GM12878 (cell line): ENCODE data around the gene HDAC9. TPM values are rescaled to one million over a fixed set of nuclear protein-coding genes. Genes with fewer than 3 reads are reported as not detected.

Source experiments
- ATAC-seq: fragments of 200-7000 bp; cut with Tn5 transposase; 3 replicates; pipeline ENCODE4 v1.9.1; 2020; ENCODE audit warnings: mild to moderate bottlenecking, moderate library complexity
- BruUV-seq: library from RNA; stranded (reverse); fragments of 400-500 nt; replicated peaks from 2 replicates; lab custom pipeline; 2021; lab: Mats Ljungman, UMichigan
- CTCF ChIA-PET: fragments of 300-600 bp; sonication (Branson Sonifier 250); formaldehyde crosslinking; extraction: SDS; loops from one replicate; lab custom pipeline; 2021; ENCODE audit warnings: inconsistent platforms; lab: Yijun Ruan, JAX
- POLR2A ChIA-PET: fragments of 350-600 bp; formaldehyde crosslinking; extraction: SDS; loops from one replicate; lab custom pipeline; 2021; ENCODE audit warnings: inconsistent platforms; lab: Charles Lee
- RAD21 ChIA-PET: fragments of 300-600 bp; sonication (Branson Sonifier 250); formaldehyde crosslinking; loops from one replicate; lab custom pipeline; 2023; ENCODE audit warnings: antibody characterized with exemption; ENCODE audit not compliant: unreplicated experiment; lab: Charles Lee
- SMC1A ChIA-PET: fragments of 300-600 bp; sonication (Branson Sonifier 250); formaldehyde crosslinking; loops from one replicate; lab custom pipeline; 2023; ENCODE audit not compliant: unreplicated experiment, uncharacterized antibody; lab: Charles Lee
- DNase-seq: peaks from one replicate; pipeline ENCODE4 v3.0.0-alpha.2; 2011; ENCODE audit warnings: low read depth, low spot score
- FAIRE-seq: peaks from 3 replicates; lab custom pipeline; 2011; peaks lifted over from hg19 to GRCh38; lab: Jason Lieb, UNC
- H2AFZ ChIP-seq: 2 replicates; pipeline ENCODE4 v1.6.0; 2011; ENCODE audit warnings: low read depth, low read length, control low read depth; ENCODE audit not compliant: control insufficient read depth
- H3K27ac ChIP-seq: 2 replicates; pipeline ENCODE4 v1.5.1; 2011; ENCODE audit warnings: control low read depth; ENCODE audit not compliant: control insufficient read depth, insufficient read depth
- H3K27me3 ChIP-seq, 2 experiments: replicated peaks in 1 of 2; 2 replicates each; pipeline versions ENCODE4 v1.6.0 to v1.6.1; 2011; ENCODE audit warnings: low read length in 1 of 2; ENCODE audit not compliant: control insufficient read depth in 2 of 2, insufficient read depth in 2 of 2
- H3K36me3 ChIP-seq, 2 experiments: 2 replicates each; pipeline ENCODE4 v1.5.1; 2011; ENCODE audit warnings: low read length in 1 of 2; ENCODE audit not compliant: control insufficient read depth in 2 of 2, insufficient read depth in 2 of 2
- H3K4me1 ChIP-seq: 2 replicates; pipeline ENCODE4 v1.6.1; 2011; ENCODE audit warnings: mild to moderate bottlenecking, low read length, moderate library complexity, mixed read lengths; ENCODE audit not compliant: control insufficient read depth, insufficient read depth
- H3K4me2 ChIP-seq: 2 replicates; pipeline ENCODE4 v1.6.0; 2011; ENCODE audit warnings: control low read depth; ENCODE audit not compliant: control insufficient read depth, insufficient read depth
- H3K4me3 ChIP-seq: fragments of 200-600 bp; sonication (generic); 2 replicates; pipeline ENCODE4 v1.5.1; 2016
- H3K79me2 ChIP-seq: 2 replicates; pipeline ENCODE4 v1.6.0; 2011; ENCODE audit warnings: low read length; ENCODE audit not compliant: control insufficient read depth, insufficient read depth
- H3K9ac ChIP-seq: 2 replicates; pipeline ENCODE4 v1.8.0; 2011; ENCODE audit warnings: low read length, control low read depth, mixed read lengths; ENCODE audit not compliant: control insufficient read depth, insufficient read depth
- H3K9me3 ChIP-seq: replicated peaks from 3 replicates; pipeline ENCODE4 v1.5.1; 2011; ENCODE audit warnings: mild to moderate bottlenecking, low read length; ENCODE audit not compliant: control insufficient read depth, insufficient read depth
- H4K20me1 ChIP-seq: 2 replicates; pipeline ENCODE4 v1.6.0; 2011; ENCODE audit not compliant: control insufficient read depth, insufficient read depth
- ATF3 ChIP-seq: IDR thresholded peaks from 2 replicates; pipeline ENCODE4 v1.6.1; 2011; ENCODE audit warnings: low read depth, mild to moderate bottlenecking, low read length, moderate library complexity, borderline replicate concordance; ENCODE audit errors: extremely low read depth
- CTCF ChIP-seq, 3 experiments: IDR thresholded peaks in 2 of 3; conservative IDR thresholded peaks in 1 of 3; 2 replicates each; pipeline ENCODE4 v1.5.1; 2011; ENCODE audit warnings: low read depth in 3 of 3, low read length in 3 of 3, mild to moderate bottlenecking in 3 of 3, control low read depth in 2 of 3, moderate library complexity in 2 of 3, inconsistent platforms in 1 of 3, mixed read lengths in 1 of 3; ENCODE audit not compliant: control insufficient read depth in 2 of 3, insufficient read depth in 1 of 3; ENCODE audit errors: extremely low read depth in 1 of 3
- ELK1 ChIP-seq: IDR thresholded peaks from 2 replicates; pipeline ENCODE4 v1.6.1; 2012; ENCODE audit warnings: low read depth, low read length, improper control_type of control experiment
- FOS ChIP-seq: IDR thresholded peaks from 3 replicates; pipeline ENCODE4 v1.6.1; 2011; ENCODE audit warnings: borderline replicate concordance; ENCODE audit not compliant: insufficient read length; ENCODE audit errors: extremely low read depth
- FOXM1 ChIP-seq: IDR thresholded peaks from 2 replicates; pipeline ENCODE4 v1.6.1; 2012; ENCODE audit warnings: low read depth, mild to moderate bottlenecking, inconsistent platforms, low read length, moderate library complexity
- HSF1 ChIP-seq: fragments of 150-350 bp; IDR thresholded peaks from 2 replicates; pipeline ENCODE4 v1.6.1; 2014; ENCODE audit warnings: mild to moderate bottlenecking, low read depth, low read length
- MTA3 ChIP-seq: IDR thresholded peaks from 2 replicates; pipeline ENCODE4 v1.6.1; 2012; ENCODE audit warnings: low read length, inconsistent platforms, borderline replicate concordance
- NKRF ChIP-seq: fragments of 450-650 bp; conservative IDR thresholded peaks from 2 replicates; pipeline ENCODE4 v1.6.1; 2017; ENCODE audit warnings: mild to moderate bottlenecking, moderate library complexity
- SIX5 ChIP-seq: IDR thresholded peaks from 2 replicates; pipeline ENCODE4 v1.6.1; 2011; ENCODE audit warnings: mild to moderate bottlenecking, low read depth, low read length, moderate library complexity; ENCODE audit not compliant: severe bottlenecking
- SMAD1 ChIP-seq: fragments of 450-650 bp; IDR thresholded peaks from 2 replicates; pipeline ENCODE4 v1.6.1; 2018; ENCODE audit warnings: mild to moderate bottlenecking, low read depth; ENCODE audit not compliant: partially characterized antibody
- ZNF24 ChIP-seq: fragments of 450-650 bp; IDR thresholded peaks from 2 replicates; pipeline ENCODE4 v1.6.1; 2017; ENCODE audit warnings: antibody characterized with exemption, mild to moderate bottlenecking
- WGBS: methylation state at CpG from one replicate; pipeline ENCODE4 v1.1.6; 2016; ENCODE audit warnings: low lambda C conversion rate; ENCODE audit not compliant: insufficient replicate concordance, insufficient coverage; ENCODE audit errors: missing lambda C conversion rate; 5-methylcytosine and 5-hydroxymethylcytosine counted together
- in situ Hi-C: fragments of 300-500 bp; cut with MboI; formaldehyde crosslinking; loops from 9 replicates; pipeline ENCODE4 v1.14.3; 2018; ENCODE audit warnings: mixed read lengths
- intact Hi-C: fragments of 100-400 bp; cut with micrococcal nuclease; formaldehyde crosslinking; loops from one replicate; pipeline ENCODE4 v1.14.2; 2022; ENCODE audit not compliant: unreplicated experiment
- polyA plus RNA-seq, 11 experiments: library from polyadenylated mRNA; depleted of rRNA in 4 of 11; unstranded in 6 of 11; stranded (reverse) in 5 of 11; fragments of >200 nt; fragmentation: Nextera tagmentation in 4 of 11; fragmentation: Illumina TruSeq in 1 of 11; extraction: Ambion mirVana in 4 of 11; extraction: Trizol in 1 of 11; gene quantifications; 1 replicate in 1 of 11; 2 replicates in 10 of 11; pipeline versions ENCODE4 v1.2.1 to v1.2.3, GENCODE V29; 2011 to 2016; ENCODE audit warnings: inconsistent platforms in 2 of 11, missing spikeins in 2 of 11, low read depth in 1 of 11
- total RNA-seq, 4 experiments: library from RNA; depleted of rRNA in 3 of 4; stranded (reverse); fragments of >200 nt in 3 of 4; fragmentation: Illumina TruSeq in 1 of 4; extraction: Trizol in 1 of 4; gene quantifications; 2 replicates each; pipeline versions ENCODE4 v1.2.1 to v1.2.3, GENCODE V29; 2013 to 2021

Gene HDAC9
- total and polyA plus RNA-seq, 10 of the 15 experiments (the other 5 are each of a cell fraction or from before 2014, with no cell fraction given): 0.73 to 12.8 (median 0.92) TPM

GRCh38 chr7:19020062-19020461 is 524.5 kb downstream of the HDAC9 start:
- Histone ChIP-seq H3K27me3 (no peaks in the 10 kb centered on the region), H4K20me1 (no peaks in the 10 kb centered on the region), H3K27ac (no peak overlapping the region)
- TF ChIP-seq MTA3: no peak
- no peak for TF ChIP-seq ATF3
- no peak for TF ChIP-seq SMAD1
- TF ChIP-seq CTCF (IDR thresholded peaks at IDR 0.05 in 2 of 3, conservative IDR thresholded peaks at IDR 0.05 in 1 of 3; ENCODE audit: control insufficient read depth in 2 of 3, extremely low read depth in 1 of 3, insufficient read depth in 1 of 3, low read depth in 3 of 3, low read length in 3 of 3): no peak
- no peak for TF ChIP-seq FOXM1
- TF ChIP-seq SIX5: no peak
- no peak for TF ChIP-seq FOS
- TF ChIP-seq HSF1: no peak
- no peak for TF ChIP-seq ELK1
- no peak for TF ChIP-seq ZNF24
- TF ChIP-seq NKRF: no peak
- TF ChIP-seq, all 136 proteins: peak for 0
- Histone ChIP-seq H3K4me2 (no peak overlapping the region), H3K4me3 (no peak overlapping the region), H3K4me1 (no peaks in the 10 kb centered on the region), H2AFZ (no peak overlapping the region), H3K36me3 (no peaks in the 10 kb centered on the region), H3K9ac (no peak overlapping the region), H3K79me2 (no peaks in the 10 kb centered on the region), H3K9me3 (no peaks in the 10 kb centered on the region)
- intact Hi-C loops (no loop called here), in situ Hi-C loops (no loop called here)
- no peak for ATAC-seq
- FAIRE-seq: no peak
- 26% methylated on average over 2 of the region's 2 CpGs for WGBS
- POLR2A ChIA-PET: no interaction called here
- CTCF ChIA-PET: no interaction called here
- BruUV-seq: no TSS peak
- RAD21 ChIA-PET: no interaction called here
- no peak for DNase-seq
- SMC1A ChIA-PET: no interaction called here
